Measurements from ENCODE around the gene PRKCSH.
"Not testable (repeated sequence)": the region's sequence is repeated elsewhere in the genome, so short reads cannot be mapped to it uniquely, and the experiment has no call there.

The PRKCSH gene

GRCh38 chr19:11460207-11460606, 24.8 kb downstream of the PRKCSH start:
- DNase-seq (ENCODE audit: low read depth) = no peak
- no peak for TF ChIP-seq CTCF (conservative IDR thresholded peaks at IDR 0.05; ENCODE audit: low read length)

GRCh38 chr19:11461453-11461852, 26.0 kb downstream of the PRKCSH start:
- no peak overlapping the region for H3K4me3 ChIP-seq (ENCODE audit: low read length)
- no peak for DNase-seq (ENCODE audit: low read depth)
- no peak for TF ChIP-seq CTCF (conservative IDR thresholded peaks at IDR 0.05; ENCODE audit: low read length)

More at GRCh38 chr19:11460207-11460606, 24.8 kb downstream of the PRKCSH start:
- no peak overlapping the region for H3K4me3 ChIP-seq (ENCODE audit: low read length)

- no peak for DNase-seq (ENCODE audit: low read depth)
- no peak for TF ChIP-seq CTCF (conservative IDR thresholded peaks at IDR 0.05; ENCODE audit: low read length)
Measured at GRCh38 chr19:11463391-11463790, 28.0 kb downstream of the PRKCSH start.

GRCh38 chr19:11464333-11465265, 29.2 kb downstream of the PRKCSH start:
- H3K4me3 ChIP-seq (ENCODE audit: low read length) = no peak overlapping the region
- TF ChIP-seq CTCF (conservative IDR thresholded peaks at IDR 0.05; ENCODE audit: low read length) = no peak
- no peak for DNase-seq (ENCODE audit: low read depth)

More at GRCh38 chr19:11463391-11463790, 28.0 kb downstream of the PRKCSH start:
- H3K4me3 ChIP-seq (ENCODE audit: low read length) = no peak overlapping the region

- no peak overlapping the region for H3K4me3 ChIP-seq (ENCODE audit: low read length)
- no peak for TF ChIP-seq CTCF (conservative IDR thresholded peaks at IDR 0.05; ENCODE audit: low read length)
- no peak for DNase-seq (ENCODE audit: low read depth)
Measured at GRCh38 chr19:11465600-11465999, 30.2 kb downstream of the PRKCSH start.

GRCh38 chr19:11468266-11468845, 32.9 kb downstream of the PRKCSH start:
- H3K4me3 ChIP-seq (ENCODE audit: low read length); DNase-seq (ENCODE audit: low read depth): not testable (repeated sequence)

- TF ChIP-seq CTCF (conservative IDR thresholded peaks at IDR 0.05; ENCODE audit: low read length) = no peak
Measured at GRCh38 chr19:11473725-11474124, 38.3 kb downstream of the PRKCSH start.

GRCh38 chr19:11475343-11475742, 39.9 kb downstream of the PRKCSH start:
- H3K4me3 ChIP-seq (ENCODE audit: low read length); DNase-seq (ENCODE audit: low read depth): not testable (repeated sequence)

More at GRCh38 chr19:11473725-11474124, 38.3 kb downstream of the PRKCSH start:
- DNase-seq (ENCODE audit: low read depth) = no peak
- H3K4me3 ChIP-seq (ENCODE audit: low read length) = no peak overlapping the region
